DND-41 (cell line): ENCODE data around the gene COPS9.

Experiments
- CTCF ChIP-seq: IDR thresholded peaks from 2 replicates; pipeline ENCODE4 v1.5.1; 2012; ENCODE audit warnings: borderline replicate concordance, low read length, moderate library complexity, mild to moderate bottlenecking; ENCODE audit not compliant: poor library complexity, severe bottlenecking; ENCODE audit errors: extremely low read depth
- EZH2 ChIP-seq: IDR thresholded peaks from 3 replicates; pipeline ENCODE4 v1.6.1; 2012; ENCODE audit warnings: borderline replicate concordance, low read depth, mild to moderate bottlenecking, moderate library complexity, low read length, inconsistent platforms; ENCODE audit not compliant: severe bottlenecking

GRCh38 chr2:240135706-240136012, 446 bp downstream of the COPS9 start:
- TF ChIP-seq EZH2 (no peak), CTCF (no peak)
